HG03135 (cell line): ENCODE results near the gene ATF3.

Experiments
- ATAC-seq: cut with Tn5 transposase; IDR thresholded peaks from one replicate; pipeline ENCODE4 v1.9.1; 2021; ENCODE audit warnings: mild to moderate bottlenecking, moderate library complexity; ENCODE audit not compliant: unreplicated experiment

Gene ATF3

GRCh38 chr1:212607913-212608391, 609 bp upstream of the ATF3 start:
- ATAC-seq, result peak; percentile 7

DNA sequence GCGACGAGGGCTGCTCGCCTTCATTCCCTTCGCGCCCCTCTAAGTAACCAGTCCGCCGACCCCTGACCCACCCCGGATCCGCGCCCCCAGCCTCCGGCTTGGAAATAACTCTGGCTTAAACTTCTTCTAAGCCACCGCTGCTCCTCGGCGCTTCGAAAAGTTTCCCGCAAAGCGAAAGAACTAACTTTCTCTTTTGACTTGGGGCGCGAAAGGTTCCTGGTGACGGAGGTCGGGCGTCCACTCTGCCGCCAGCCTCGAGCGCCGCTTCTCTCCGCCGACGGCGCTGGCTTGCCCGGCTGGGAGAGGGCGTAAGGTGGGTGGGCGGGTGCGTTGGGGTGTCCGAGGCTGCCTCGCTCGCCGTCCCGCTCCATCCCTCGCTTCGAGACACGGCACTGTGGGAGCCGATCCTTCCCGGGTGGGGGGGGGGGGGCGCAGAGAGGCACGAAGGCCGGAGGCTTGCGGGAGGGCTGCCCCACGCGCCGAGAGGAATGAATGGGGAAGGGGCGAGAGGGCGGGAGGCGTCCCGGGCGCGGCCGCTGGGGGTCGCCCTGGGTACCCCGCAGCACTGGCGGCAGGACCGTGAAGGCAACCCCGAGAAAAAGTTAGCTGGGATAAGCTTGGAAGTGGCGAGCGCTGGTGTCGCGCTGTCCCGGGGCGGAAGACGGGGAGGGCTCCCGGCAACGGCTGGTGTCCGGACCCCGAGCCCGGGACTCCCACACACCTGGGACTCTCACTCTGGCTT, 569 bp downstream of the ATF3 start:
- ATAC-seq, result peak; percentile 16

DNA sequence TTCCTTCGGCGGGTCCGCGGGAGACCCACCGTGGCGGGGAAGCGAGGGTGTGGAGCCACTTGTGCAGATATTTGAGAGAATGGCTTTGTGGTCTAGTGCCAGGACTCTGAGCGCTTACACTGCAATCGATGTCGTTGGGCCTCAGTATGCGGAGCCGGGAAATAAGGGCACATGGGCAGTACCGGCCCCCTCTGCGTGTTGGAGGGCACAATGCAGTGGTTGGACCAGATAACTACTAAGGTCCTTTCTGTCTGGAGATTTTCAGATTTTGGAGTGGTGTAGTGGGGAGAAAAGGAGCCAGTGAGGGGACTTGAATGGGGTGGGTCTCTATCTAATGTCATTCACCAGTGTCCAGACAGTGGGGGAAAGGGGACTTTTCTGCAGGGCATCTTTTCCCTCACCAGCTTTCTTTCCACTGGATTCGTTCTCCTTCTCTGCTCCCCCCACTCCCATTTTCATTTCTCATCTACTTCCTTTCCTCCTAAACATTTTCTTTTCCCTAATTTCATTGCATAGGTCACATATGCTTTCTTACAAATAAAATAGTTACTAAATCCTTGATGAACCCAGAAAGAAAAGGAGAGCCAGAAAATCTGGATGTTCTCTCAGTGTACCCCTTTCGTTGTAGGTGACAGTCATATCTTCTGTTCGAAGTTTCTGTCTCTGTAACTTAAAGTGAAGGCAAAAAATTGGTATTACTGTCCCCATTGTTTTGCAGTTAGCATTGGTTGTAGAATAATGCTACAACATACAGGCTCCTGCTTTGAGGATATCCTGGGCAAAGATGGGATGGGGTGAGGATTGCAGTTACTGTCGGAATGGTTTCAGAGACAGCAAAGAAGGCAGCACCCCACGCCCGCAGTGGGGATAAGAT, 1.4 kb downstream of the ATF3 start:
- no peak for ATAC-seq

- no peak for ATAC-seq
Measured at GRCh38 chr1:212610575-212610967, 2.0 kb downstream of the ATF3 start.

- no peak for ATAC-seq
Measured at GRCh38 chr1:212611000-212611948, 2.7 kb downstream of the ATF3 start.

GRCh38 chr1:212612041-212612961, 3.7 kb downstream of the ATF3 start:
- no peak for ATAC-seq

DNA sequence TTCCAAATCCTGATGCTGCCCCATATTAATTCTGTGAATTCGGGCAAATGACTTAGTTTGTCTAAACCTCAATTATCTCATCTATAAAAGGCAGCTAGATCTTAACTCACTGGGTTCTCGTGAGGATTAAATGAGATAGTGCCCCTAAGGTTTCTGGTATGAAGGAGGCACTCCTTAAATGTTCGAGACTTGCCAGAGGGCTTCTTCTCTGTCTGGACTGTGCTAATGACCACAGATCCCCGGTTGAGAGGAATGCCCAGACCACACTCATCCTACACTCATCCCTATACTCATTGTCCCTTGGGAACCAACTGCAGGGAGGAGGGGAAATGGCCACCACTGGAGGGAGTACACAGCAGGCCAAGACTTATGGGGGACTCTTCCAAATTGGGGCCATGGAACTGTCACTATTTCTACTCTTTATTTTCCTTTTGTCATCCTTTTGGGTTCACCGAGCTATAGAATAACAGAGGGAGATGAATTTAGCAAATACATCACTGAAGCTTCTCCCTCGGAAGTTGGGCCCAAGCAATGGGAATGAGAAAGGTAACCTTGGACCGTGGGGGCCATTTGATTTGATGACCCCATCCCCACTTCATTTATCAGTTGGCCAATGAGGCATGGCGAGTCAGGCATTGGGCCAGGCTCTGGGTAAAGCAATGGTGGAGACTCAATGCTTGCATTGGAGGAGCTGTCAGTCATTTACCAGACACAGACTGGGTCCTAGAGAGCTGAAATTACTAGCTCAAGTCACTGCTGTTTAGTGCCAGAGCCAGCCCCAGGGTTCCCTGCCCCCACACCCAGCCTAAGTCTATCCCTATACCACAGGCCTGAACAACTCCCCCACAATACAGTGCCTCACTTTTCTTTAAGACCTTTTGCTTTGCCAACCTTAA, 5.1 kb downstream of the ATF3 start:
- ATAC-seq, result no peak

- no peak for ATAC-seq
Measured at GRCh38 chr1:212614453-212615200, 6.1 kb downstream of the ATF3 start.

- ATAC-seq, result no peak
Measured at GRCh38 chr1:212615201-212615470, 6.6 kb downstream of the ATF3 start.

GRCh38 chr1:212618466-212619210, 10.1 kb downstream of the ATF3 start:
- ATAC-seq, result no peak

- ATAC-seq, result no peak
Measured at GRCh38 chr1:212620293-212620692, 11.7 kb downstream of the ATF3 start.

GRCh38 chr1:212621043-212621948, 12.7 kb downstream of the ATF3 start:
- ATAC-seq, result no peak

- ATAC-seq, result no peak
Measured at GRCh38 chr1:212621949-212622305, 13.4 kb downstream of the ATF3 start.

DNA sequence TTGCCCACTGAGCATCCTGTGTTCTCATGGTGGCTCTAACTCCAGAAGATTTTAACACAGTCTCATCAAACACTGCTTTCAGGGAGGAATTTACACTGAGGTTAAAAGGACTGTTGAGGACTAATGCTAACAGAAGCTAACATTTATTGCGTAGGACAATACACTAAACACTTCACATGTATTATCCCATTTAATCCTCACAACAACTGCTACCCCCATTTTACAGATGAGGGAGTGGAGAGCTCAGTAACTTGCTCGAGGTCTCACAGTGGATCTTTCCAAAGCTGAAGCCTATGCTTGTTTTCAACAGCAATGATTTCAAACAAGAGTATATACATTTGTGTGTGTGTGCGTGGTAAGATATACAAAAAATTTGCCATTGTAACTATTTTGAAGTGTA, 13.9 kb downstream of the ATF3 start:
- ATAC-seq, result no peak

- no peak for ATAC-seq
Measured at GRCh38 chr1:212622906-212623305, 14.3 kb downstream of the ATF3 start.

GRCh38 chr1:212623603-212624002, 15.0 kb downstream of the ATF3 start:
- no peak for ATAC-seq
